HG02798 (cell line): ENCODE measurements around the gene EXT2.

Source experiments
- ATAC-seq: cut with Tn5 transposase; IDR thresholded peaks from one replicate; pipeline ENCODE4 v1.9.1; 2021; ENCODE audit warnings: mild to moderate bottlenecking; ENCODE audit not compliant: unreplicated experiment, poor library complexity

The EXT2 gene

DNA sequence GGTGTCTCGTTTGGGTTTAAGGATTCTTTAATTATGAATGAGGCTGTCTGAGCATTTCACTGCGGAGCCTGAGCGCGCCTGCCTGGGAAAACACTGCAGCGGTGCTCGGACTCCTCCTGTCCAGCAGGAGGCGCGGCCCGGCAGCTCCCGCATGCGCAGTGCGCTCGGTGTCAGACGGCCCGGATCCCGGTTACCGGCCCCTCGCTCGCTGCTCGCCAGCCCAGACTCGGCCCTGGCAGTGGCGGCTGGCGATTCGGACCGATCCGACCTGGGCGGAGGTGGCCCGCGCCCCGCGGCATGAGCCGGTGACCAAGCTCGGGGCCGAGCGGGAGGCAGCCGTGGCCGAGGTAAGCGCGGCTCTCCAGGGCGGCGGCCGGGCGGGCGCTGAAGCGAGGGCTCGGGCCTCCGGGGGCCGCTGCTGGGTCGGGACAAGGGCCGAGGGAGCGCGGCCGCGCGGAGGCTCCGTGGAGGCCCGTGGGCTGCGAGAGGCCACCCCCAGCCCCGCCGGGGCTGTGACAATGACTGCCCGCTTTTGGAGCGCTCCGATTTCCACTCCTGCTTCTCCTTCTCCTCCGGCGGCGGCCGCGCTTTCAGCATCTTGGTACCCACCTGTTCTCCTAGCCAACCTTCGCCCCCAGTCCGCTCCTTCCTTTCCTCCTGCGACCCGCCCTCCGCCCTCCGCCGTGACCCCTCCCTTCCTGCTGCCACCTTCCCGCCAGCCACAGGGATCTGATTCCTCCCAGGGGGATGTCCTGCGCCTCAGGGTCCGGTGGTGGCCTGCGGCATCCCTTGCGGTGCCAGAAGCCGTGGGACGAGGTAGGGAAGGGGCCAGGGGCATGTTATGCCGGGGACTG is at the start of gene EXT2:
Gene EXT2, plus strand, starts transcription at position 173 of the 854 bp plus-strand sequence. CDS start 12,035 bp downstream, outside the sequence.
- peak; percentile 96 for ATAC-seq

DNA sequence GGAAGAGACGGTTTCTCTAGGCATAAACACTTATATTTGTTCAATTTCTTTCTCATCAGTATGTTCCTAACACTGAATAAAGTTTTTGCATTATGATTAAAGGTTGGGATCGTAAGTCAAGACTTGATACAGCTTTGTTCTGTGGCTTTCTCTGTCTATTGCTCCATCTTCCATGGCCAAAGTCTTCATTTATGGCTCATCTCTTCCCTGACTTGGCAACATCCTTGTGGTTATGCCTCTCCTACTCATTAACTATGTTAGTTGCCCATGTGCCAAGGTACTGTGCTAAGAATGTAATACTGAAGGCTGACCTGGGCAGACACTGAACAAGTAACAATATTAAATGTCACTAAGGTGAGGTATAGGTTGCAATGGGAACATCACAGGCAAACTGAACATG is 49.3 kb upstream of the EXT2 start:
- no peak for ATAC-seq

DNA sequence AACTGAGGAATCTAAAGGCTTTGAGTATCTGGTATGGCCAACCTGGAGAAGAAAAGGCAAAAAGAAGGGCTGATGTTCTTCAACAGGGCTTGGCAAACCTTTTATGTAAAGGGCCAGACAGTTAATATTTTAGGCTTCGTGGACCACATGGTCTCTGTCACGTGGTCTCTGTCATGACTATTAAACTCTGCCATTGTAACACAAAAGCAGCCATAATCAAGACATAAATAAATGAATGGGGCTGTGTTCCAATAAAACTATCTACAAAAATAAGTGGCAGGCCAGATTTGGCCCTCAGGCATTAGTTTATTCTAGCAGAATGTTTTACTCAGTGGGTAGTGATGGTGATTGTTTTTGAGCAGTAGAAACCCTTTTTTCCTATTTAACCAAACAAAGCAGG is 48.2 kb upstream of the EXT2 start:
- ATAC-seq: no peak

DNA sequence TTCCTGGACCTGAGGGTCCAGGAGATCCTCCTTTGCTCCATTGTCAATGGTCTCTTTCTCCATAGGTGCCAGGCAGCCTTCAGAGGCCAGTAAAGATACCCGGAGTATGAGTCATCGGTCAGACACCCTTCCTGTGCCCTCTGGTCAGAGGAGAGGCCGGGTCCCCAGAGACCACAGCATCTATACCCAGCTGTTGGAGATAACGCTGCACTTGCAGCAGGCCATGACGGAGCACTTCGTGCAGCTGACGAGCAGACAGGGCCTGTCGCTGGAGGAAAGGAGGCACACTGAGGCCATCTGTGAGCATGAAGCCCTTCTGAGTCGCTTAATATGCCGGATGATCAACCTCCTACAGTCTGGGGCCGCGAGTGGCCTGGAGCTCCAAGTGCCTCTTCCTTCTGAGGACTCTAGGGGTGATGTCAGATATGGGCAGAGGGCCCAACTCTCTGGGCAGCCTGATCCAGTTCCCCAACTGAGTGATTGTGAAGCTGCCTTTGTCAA is 47.5 kb upstream of the EXT2 start, which contains the start of gene ACCSL:
Gene ACCSL, plus strand, starts transcription at position 51 of the 501 bp plus-strand sequence. Its CDS starts 56 bp downstream, at position 107.
- ATAC-seq: no peak

DNA sequence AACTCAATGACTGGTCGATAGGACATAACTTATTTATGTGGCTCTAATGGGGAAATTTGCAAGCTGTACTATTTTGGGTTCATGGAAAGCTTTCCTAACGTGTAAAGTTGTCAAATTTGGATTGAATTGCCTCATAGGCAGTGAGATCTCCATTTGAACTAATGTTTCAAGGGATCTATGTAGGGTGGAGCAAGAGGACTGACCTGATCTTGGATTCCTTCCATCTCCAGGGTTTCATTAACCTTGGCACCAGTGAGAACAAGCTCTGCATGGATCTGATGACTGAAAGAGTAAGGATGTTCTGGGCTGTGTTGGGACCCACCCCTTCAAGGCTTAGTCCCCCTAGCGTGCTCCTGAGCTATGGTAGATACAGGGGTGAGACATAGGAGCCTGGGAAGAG is 45.6 kb upstream of the EXT2 start:
- ATAC-seq: no peak

DNA sequence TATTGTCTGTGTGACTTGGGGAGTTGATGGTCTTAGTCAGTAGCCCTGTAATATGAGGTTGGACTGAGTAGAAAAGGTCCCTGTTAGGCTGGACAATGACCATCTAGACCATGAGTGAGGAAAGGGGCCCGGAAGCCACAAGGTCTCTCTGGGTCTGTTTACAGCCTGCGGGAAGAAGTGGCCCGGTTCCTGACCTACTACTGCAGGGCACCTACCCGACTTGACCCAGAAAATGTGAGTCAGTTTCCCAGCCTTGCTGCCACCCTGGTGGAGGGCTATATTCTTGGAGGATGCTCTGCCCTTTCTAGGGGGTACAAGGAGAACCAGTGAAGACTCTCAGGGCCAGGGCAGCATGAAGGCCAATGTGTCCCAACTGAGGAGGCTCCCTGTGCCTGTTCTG is 44.3 kb upstream of the EXT2 start:
- ATAC-seq: no peak

DNA sequence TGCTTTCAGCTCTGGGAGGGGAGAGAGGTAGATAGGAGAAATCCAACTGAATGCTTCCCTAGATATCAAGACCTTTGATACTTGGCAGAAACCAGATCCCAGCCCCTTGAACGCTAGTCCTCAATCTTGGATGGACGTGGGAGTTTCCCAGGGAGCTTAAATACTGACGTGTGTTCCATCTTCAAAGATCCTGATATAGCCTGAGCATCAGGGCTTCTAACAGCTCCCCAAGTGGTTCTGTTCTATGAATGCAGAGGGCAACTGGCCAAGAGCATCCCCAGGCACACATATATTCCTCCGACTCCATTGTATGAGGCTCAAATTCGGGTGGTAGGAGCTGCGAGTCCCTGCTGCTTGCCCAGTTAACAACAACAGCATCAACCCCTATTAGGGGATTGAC is 38.1 kb upstream of the EXT2 start:
- ATAC-seq: no peak

DNA sequence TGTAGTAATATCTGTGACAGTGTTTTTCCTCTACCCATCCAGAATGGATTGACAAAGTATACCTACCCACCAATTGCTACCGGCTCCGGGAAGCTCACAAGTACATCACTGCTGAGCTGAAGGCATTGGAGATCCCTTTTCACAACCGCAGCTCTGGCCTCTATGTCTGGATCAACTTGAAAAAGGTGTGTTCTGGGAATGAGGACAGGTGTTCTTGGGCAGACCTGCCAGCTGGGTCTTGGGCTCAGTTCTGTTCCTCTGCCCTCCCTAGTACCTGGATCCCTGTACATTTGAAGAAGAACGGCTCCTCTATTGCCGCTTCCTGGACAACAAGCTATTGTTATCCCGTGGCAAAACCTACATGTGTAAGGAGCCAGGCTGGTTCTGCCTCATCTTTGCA is 37.2 kb upstream of the EXT2 start:
- ATAC-seq: no peak

DNA sequence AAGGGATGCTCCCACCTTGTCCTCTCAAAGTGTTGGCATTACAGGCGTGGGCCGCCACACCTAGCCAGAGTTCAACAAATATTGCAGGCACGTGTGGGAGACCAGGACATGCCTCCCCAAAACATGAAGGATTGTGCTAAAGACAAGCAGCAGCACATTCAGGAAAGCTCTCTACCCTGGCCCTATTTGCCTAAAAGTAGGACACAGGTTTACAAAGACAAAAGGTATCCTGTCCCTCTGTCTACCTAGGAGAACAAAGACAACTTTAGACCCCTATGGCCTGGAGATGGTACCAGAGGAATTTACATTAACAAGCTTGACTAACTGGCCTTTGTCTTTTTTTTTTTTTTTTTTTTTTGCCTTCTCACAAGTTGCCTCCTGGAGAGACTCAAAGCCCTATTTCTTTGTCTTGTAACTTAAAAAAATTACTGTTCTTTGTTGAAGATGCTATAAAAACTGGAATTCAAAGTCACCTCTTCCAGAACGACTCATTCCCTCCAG is 30.3 kb upstream of the EXT2 start:
- ATAC-seq: no peak

DNA sequence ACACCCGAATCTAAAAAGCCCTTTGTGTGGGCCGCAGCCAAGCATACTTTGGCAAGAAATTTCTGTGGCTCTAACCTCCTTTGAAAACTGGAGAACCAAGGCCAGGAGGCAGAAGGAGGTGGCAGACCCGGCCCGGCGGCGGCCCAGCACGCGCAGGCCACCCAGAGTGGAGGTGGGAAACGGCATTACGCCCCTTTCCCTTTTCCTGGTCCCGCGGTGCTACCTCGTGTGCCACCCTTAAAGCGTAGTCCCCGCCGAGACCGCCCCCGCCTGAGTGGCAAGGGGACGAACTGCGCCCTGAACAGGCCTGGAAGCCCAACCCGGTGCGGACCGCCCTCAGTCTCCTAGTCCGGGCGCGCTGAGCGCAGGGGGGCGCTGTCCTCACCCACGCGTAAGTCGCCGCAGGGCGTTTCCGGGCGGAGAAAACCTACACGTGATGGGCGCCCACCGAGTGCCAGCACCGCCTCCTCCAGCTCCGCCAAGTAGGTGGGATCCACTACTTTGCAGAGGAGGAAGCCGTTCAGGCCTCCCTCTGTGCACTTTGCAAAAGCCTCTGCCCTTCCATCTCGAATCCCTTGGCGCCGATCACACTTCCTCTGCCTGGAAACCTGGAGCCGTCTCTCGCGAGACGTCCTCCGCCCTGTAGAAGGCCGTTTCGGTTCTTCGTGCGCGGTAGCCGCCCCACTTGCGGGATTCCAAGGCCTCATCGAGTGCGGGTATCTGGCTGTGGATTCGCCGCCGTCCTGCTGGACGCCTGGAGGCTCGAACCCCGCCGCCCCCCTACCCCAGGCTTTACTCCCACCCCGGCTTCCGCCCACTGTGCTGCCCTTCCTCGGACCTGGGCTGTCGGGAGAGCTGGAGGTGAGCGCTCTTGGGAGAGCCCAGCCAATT is 29.4 kb upstream of the EXT2 start, which contains the start of gene ACCS:
Gene ACCS, plus strand, starts transcription at position 430 of the 891 bp plus-strand sequence. CDS start 1,358 bp downstream, outside the sequence.
- peak; percentile 97 for ATAC-seq

DNA sequence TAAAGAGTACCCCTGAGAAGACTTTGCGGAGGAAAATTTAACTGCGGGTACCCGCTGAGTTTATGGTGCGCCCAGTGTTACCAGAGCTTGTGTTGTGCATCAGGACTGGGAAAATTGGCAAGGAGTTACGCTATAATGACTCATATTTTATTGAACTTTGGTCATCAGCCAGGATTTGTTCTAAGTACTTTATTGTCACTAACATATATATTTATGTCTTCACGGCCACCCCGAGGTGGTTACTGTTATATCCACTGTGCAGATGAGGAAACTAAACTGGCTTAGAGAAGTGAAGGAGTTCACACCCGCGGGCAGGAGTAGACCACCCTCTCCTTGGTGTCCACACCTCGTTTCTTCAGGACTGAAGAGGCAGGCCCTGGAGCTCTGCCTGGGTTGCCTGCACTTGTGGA is 28.7 kb upstream of the EXT2 start:
- ATAC-seq: no peak

DNA sequence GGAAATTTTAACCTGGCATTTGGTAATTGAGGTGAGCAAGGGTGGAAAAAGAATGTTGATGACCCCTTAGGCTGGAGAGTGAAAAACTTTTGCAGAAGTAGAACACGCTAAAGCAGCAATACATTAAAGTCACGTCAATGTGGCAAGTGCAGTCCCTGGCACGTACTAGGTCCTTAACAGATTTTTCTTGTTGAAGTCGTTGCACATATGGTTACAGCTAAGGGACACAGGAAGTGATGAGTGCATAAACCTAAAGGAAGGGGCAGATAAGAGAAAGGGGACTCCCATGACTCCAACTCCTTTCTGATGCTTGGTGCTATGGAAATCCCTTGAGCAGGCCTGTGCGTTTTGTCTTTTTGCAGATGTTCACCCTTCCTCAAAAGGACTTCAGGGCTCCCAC is 28.2 kb upstream of the EXT2 start:
- no peak for ATAC-seq

DNA sequence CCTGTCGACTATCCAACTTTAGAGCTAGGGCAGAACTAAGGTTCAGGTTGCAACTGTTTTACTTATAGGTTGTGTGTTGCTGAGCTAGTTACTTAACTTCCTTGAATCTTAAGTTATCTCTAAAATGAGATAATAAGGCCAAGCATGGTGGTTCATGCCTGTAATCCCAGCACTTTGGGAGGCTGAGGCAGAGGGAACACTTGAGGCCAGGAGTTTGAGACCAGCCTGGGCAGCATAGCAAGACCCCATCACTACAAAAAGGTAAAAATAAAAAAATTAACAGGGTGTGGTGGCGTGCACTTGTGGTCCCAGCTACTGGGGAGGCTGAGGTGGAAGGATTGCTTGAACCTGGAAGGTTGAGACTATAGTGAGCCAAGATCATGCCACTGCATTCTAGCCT is 27.3 kb upstream of the EXT2 start:
- ATAC-seq: no peak

DNA sequence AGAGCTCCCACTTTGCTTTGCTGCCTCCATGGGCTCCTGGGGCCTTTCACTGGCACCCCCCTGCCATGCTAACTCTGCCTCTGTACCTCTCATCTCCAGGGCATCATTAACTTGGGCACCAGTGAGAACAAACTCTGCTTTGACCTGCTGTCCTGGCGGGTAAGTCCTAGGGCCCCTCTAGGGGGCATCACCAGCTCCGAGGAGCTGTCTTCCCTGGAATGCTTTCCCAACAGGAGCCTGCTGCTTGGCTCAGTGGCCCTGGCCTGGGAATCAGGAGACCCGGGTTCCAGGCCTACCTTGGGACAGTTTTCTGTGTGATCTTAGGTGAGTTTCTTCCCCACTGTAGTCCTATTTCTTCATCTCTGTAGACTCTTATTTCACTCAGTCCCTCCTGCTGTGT is 24.3 kb upstream of the EXT2 start:
- no peak for ATAC-seq

DNA sequence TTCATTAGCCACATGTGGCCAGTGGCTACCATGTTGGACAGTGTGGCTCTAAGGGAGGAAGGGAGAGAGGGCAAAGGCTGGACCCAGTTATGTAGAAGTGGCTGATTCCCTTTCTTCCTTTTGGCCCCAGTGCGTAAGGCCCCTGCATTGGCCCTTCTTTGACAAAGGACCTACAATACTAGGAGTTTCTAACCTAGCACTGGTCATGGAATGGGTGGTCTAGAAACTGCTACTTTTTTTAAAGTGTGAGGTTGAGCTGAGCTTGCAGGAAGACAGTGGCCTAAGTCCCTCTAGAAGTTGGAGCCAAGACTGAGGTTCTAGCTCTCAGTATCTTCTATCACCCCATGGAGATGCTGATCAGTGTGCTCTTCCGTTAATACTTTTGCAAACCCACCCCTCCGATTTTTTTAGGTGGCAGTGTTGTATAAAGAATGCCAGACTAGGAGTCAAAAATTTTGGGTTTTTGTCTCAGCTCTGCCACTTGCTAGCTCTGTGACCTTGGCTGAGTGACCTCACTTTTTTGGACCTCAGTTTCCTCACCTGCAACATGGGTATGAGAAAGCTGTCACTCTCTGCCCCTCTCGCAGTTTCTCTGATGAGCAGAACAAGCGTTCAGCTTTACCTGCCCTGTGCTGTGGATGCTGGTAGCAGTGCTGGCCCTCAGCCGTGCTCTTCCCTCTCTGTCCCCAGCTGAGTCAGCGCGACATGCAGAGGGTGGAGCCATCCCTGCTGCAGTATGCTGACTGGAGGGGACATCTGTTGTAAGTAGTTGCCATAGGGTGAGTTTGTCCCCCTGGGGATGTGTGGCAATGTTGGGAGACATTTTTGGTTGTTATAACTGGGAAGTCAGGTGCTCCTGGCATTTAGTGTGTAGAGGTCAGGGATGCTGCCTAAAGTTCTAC is 22.5 kb upstream of the EXT2 start:
- no peak for ATAC-seq

DNA sequence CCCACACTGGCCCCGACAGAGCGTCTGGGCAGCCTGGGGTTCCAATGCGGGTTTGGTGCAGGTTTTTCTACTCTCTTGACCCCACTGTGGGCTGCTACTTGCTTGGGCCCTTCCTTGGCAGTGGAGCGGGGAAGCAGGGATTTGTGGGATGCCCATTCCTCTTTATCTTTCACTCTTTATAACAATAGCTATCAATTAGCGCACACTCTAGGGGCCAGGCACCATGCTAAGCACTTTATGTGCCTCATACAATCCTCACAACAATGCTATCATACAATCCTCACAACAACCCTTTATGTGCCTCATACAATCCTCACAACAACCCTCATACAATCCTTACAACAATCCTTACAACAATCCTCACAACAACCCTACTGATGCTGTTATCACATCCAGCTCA is 16.7 kb upstream of the EXT2 start:
- no peak for ATAC-seq

DNA sequence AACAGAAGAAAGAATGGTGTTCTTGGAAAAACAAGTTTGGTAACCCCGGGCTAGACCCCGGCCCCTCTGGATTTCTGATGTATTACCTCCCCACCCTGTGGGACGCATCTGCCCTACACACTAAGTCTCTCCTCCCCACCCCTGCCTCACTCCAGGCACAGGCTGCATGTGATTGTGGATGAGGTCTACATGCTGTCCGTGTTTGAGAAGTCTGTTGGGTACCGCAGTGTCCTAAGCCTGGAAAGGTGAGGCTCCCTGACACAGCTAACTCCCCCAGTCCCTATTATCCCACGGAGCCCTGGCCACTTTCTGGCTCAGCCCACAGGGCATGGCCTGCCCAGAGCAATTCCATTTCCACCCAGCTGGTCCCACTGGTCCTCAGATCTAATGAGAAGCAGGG is 16.1 kb upstream of the EXT2 start:
- no peak for ATAC-seq

DNA sequence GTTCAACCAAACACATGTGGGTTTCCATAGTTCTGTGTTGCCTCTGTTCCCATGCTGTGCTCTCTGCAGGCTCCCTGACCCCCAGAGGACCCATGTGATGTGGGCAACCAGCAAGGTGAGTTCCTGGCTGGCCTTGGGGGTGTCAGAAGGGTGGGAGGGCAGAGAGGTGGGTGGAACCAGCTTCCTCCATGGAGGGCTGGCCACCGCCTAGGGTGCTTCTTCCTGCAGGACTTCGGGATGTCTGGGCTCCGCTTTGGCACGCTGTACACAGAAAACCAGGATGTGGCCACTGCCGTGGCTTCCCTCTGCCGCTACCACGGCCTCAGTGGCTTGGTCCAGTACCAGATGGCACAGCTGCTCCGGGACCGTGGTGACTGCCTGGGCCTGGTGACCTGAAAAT is 14.5 kb upstream of the EXT2 start:
- no peak for ATAC-seq

DNA sequence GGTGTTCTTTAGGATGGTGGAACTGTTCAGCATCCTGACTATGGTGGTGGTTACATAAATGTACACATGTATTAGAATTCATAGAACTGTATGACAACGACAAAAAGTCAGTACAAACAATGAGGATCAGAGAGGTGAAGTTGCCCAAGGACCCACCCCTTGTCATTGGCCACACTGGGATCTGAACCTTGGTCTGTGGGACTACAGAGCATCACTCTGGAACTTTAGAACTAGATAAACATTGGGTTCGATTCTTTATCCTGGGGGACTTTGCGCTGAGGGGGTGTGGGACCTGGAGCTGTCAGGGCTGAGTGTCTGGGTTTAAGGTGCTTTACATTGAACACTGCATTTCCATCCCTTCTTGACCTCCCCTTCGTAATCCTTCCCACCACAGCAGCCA is 12.8 kb upstream of the EXT2 start:
- no peak for ATAC-seq

DNA sequence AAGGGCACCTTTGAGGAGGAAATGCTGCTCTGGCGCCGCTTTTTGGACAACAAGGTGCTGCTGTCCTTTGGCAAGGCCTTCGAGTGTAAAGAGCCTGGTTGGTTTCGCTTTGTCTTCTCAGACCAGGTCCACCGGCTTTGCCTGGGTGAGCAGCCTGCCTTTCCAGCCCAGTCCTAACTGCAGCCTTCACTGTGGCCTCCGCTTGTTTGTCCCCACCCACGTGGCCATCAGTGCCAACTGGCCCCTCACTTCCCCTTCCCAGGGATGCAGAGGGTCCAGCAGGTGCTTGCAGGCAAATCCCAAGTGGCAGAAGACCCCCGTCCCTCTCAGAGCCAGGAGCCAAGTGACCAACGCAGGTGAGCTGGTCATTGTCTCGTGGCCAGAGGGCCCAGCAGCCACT is 12.0 kb upstream of the EXT2 start:
- no peak for ATAC-seq
